Adrenal gland (tissue), 5 donors: ENCODE data around the gene ZFYVE1.

ENCODE experiments used
- CTCF ChIP-seq, 6 experiments: fragments of 450-650 bp in 4 of 6; fragments of 200-600 bp in 2 of 6; sonication (generic) in 1 of 6; IDR thresholded peaks; 1 replicate in 5 of 6; 2 replicates in 1 of 6; pipeline versions ENCODE4 v1.5.1 to v1.8.0; 2016 to 2021; ENCODE audit warnings: antibody characterized with exemption in 6 of 6, mild to moderate bottlenecking in 2 of 6, moderate library complexity in 1 of 6
- POLR2A ChIP-seq, 2 donors: fragments of 450-650 bp; IDR thresholded peaks; one replicate each; pipeline ENCODE4 v1.6.1; 2017; ENCODE audit warnings: antibody characterized with exemption in 2 of 2, mild to moderate bottlenecking in 2 of 2, moderate library complexity in 1 of 2
- donor health status: DM: no; HTN: no; CAD: no.

DNA sequence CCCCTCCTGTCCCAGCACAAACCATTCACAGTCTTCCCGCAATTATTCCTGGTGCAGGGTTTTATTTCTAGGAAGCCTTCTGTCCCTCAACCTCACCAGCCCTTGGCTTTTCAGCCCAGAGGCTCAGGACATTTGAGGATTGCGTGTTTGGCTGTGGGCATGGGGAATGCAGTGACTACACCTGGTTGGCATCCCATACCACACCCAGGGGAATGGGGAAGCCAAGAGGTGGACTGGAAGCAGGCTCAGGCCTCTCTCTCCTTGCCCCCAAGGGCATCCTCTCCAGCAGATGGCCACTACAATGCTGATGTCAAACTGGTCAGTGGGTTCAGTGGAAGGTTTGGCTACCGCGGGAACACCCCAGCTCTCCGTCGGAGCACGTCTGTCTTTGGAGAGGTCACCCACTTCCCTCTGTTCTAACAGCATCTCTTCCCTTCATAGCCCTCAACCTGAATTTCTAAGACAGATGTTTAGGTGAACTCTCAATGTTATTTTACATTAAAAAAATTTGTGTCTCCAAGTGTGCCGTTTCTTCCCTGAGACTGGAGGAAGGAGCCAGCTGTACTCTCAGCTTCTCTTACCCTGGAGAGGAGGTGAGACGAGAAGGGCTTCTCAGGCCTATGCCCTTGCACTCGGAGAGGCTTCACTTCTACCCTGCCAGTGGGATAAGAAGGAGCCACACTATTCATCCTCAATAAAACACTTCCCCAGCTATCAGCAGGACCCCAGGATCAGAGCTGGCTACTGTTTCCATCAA is 65.1 kb downstream of the ZFYVE1 start:
- TF ChIP-seq POLR2A (IDR thresholded peaks at IDR 0.05) = no peak
- no peak for TF ChIP-seq CTCF (IDR thresholded peaks at IDR 0.05)
